Stimulated activated CD4-positive, alpha-beta T cell treated with anti-CD3 and anti-CD28 coated beads, Interleukin-4, amount 100 ng/mL, for 24 hours (primary cell): ENCODE data around the gene RASSF3.
A peak's percentile ranks its signal among the peaks of the same experiment; 100 is the strongest.

Experiments
- DNase-seq: peaks from one replicate; pipeline ENCODE4 v3.0.0-alpha.2; 2020

The RASSF3 gene

DNA sequence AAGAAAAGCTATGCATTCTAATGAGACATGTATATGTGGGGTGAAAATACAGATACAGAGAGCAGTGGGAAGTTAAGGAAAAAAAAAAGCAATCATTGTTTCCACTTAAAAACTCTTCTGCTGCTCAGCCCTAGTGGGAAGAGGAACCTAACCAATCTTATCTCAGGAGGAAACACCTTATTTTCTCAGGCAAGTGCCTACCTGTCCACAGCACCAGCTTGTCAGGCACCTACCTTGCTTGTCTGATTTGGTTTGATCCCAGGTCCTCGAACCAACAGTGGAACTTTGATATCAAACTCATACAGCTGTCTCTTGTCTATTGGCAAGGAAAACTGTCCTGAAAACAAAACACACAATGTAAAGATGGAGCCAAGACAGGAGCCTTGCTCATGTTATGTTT is 126.5 kb downstream of the RASSF3 start:
- DNase-seq = no peak

DNA sequence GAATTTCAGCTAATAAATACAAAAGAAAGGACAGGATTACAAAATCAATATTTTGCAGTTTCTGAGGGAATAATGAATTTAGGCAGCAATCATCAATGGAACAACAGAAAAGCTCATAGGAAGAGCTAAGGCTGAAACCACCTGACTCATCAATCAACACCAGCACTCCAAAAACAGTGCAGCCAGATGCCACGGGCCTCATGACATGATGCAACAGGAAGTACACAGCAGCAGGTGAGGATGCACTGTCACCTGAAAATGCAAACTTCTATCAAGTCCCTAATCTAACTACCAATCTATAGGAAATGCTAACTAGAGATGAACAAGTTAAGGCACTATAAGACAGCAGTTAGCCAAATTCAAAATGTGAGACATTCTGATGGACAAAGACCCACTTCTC is 127.2 kb downstream of the RASSF3 start:
- peak; percentile 24 for DNase-seq

DNA sequence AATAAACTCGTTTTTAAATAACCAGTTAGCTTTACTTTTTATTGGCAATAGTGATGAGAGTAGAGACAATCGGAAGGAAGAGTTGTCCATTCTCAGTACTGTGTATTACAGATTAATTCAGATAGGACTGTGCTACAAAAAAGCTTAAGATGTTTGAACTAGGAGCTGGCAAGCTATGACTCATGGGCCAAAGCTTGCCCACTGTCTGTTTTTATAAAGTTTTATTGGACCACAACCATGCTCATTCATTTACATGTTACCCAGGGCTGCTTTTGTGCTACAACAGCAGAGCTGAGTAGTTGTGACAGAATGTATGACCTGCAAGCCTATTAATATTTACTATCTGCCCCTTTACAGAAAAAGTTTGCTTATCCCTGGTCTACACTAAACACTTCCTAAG is 129.5 kb downstream of the RASSF3 start:
- no peak for DNase-seq

DNA sequence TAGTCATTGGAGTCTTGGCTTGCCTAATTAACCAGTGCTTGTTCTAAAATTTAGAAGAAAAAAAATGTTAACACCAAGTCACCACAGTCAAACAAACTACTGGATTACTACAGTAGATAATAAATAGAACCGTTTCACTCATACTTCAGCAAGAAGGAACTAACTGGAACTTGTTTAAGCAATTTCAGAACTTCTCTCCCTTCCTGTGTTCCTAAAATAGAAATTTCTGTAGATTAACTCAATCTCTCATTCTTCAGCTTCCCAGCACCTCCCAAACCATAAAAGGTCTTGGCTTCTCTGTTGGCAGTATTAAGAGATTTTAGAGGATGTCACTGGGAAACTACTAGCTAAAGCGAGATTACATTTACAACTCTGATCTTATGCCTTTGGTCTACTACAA is 130.4 kb downstream of the RASSF3 start:
- DNase-seq = no peak

DNA sequence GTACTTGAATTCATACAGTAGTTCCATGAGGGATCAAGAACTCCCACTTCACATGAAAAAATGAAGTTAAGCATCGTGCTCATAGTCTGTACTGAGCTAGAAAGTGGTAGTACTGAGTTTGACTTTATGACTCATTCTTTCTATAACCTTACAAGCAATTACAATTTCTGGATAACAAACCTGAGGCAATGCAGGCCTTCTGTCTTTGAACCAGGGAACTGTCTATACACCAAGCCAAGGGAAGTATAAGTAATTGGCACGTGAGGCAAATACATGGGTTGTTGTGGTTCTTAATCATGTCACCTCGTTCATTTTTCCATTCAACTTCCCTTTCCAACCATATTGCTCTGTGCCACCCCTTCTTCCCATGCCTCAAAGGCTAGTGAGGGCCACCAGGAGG is 132.1 kb downstream of the RASSF3 start:
- no peak for DNase-seq

DNA sequence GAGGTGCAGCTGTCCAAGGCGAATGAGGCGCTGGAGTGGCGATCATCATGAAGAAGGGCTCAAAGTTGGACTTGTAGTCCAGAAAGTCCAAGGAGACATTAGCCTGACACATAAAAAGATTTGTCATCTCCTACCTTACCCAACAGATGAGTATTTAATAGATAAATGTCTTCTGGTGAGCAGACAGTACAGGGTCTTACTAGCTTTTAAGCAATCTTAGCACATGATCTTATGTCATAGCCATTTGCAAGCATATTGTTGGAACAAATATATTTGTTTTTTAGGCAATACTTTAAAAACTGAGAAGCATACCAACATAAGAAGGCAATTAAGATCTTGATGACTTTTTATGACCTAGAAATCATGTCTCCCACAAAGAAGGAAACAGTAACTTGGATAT is 132.9 kb downstream of the RASSF3 start:
- no peak for DNase-seq

DNA sequence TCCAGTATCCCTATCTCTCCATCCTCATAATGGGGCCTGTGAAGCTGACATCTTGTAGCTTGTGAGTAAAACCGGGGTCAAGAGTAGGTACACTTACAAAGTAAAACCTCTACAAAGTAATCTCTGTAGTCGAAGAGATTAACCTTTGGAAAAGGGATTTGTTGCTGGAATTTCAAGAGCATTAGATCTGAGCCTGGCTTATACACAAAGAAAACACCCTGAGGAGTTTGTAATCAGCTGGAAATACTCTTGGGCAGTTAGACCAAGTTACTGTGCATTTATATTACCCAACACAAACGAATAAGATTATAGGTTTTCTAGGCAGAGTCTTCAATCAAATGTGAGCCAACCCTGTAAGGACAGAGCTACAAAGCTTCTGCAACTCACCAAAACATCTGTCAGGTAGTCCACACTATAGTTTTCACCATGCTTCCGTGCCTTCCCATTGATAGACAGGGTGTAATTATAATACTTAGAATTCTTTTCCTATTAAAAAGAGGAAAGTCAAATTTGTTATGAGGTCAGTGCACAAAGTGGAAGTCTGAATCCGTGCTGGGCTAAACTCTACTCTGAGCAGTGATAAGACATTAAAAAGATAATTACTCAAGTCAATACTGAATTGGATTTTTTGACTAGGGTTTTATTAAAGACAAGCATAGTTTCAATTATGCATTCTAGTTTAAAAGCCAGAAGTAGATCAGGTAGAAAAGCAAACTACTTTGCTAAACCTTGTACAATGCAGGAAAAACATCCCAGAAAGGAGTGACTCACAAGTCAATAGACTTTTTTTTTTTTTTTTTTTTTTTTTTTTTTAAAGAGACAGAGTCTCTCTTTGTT is 134.3 kb downstream of the RASSF3 start:
- no peak for DNase-seq

DNA sequence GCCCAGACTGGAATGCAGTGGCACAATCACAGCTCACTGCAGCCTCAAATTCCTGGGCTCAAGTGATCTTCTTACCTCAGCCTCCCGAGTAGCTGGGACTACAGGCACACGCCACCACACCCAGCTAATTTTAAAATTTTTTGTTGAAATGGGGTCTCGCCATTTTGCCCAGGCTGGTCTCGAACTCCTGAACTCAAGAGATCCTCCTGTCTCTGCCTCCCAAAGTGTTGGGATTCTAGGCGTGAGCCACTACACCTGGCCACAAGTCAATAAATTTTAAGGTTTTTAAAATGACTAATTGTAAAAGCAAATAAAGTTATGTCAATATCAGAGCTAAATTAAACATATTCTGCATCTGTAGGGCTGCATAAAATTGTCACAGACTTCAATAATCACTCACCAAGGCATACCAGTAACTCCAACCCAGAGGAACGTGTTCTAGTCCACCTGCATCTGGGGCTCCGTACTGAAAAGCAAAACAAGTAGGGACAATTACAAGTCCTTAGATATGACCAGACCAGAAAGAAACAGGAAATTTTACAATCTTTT is 135.0 kb downstream of the RASSF3 start:
- no peak for DNase-seq

DNA sequence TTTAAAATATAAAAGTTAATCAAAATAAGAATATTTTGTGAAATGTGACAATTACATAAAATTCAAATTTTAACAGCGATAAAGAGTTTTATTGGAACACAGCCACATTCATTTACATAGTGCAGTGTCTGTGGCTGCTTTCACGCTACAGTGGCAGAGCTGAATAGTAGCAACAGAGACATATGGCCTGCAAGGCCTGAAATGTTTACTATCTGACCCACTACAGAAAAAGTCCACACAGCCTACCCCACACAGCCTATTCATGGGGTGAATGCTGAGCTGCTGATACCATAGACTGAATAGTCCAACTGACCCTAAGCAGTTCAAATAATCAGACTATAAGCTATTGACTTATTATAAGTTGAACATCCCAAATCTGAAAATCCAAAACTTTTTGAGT is 135.7 kb downstream of the RASSF3 start:
- no peak for DNase-seq

DNA sequence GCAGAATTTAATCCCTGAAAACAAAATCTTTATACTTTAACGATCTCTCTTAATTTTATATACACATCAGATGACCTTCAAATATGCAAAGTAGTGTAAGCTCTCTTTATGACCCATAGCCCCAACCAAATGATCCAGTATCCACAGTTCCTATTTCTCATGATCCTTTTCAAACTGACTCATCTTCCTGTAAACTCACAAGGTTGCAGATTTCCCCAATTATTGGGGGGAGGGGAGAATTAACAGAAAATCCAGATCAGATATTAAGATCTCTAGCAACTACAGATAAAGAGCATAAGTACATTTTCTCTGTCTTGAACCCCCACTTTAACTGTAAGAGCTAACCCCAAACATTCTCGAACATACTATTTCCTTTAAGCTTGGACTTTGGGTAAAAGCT is 136.4 kb downstream of the RASSF3 start:
- no peak for DNase-seq
